Pancreas (tissue), 10 donors: Measurements from ENCODE around the gene POPDC3. TPM values are rescaled to one million over a fixed set of nuclear protein-coding genes. Genes with fewer than 3 reads are reported as not detected.

Experiments
- ATAC-seq, 4 donors: fragments of 200-7000 bp; cut with Tn5 transposase; one replicate each; pipeline versions ENCODE4 v1.8.0 to v1.9.1; 2020; ENCODE audit warnings: mild to moderate bottlenecking in 4 of 4, moderate library complexity in 4 of 4
- DNase-seq, 6 donors: peaks; one replicate each; pipeline ENCODE4 v3.0.0-alpha.2; 2020
- FAIRE-seq: peaks from 2 replicates; lab custom pipeline; 2012; peaks lifted over from hg19 to GRCh38; lab: Jason Lieb, UNC
- H3K27ac ChIP-seq, 4 donors: fragments of 200-600 bp; sonication (generic); 1 replicate in 3 of 4; 2 replicates in 1 of 4; pipeline versions ENCODE4 v1.5.0 to v1.8.0; 2020
- H3K27me3 ChIP-seq, 4 donors: fragments of 200-600 bp; one replicate each; pipeline ENCODE4 v1.8.0; 2021
- H3K36me3 ChIP-seq, 3 donors: fragments of 200-600 bp; sonication (generic) in 1 of 3; one replicate each; pipeline versions ENCODE4 v1.5.0 to v1.8.0; 2020 to 2021
- H3K4me1 ChIP-seq, 3 donors: fragments of 200-600 bp; one replicate each; pipeline ENCODE4 v1.8.0; 2021
- H3K4me3 ChIP-seq, 4 donors: fragments of 200-600 bp; sonication (generic) in 2 of 4; one replicate each; pipeline versions ENCODE4 v1.5.0 to v1.8.0; 2020 to 2021
- H3K9me3 ChIP-seq, 4 donors: fragments of 200-600 bp; one replicate each; pipeline ENCODE4 v1.8.0; 2021
- CTCF ChIP-seq, 4 donors: fragments of 200-600 bp; sonication (generic) in 3 of 4; IDR thresholded peaks; one replicate each; pipeline versions ENCODE4 v1.5.0 to v1.8.0; 2021; ENCODE audit warnings: antibody characterized with exemption in 4 of 4
- WGBS, 2 donors: extraction: QIAGEN DNeasy Blood & Tissue Kit; methylation state at CpG; one replicate each; pipeline ENCODE4 v1.1.7; 2013; 5-methylcytosine and 5-hydroxymethylcytosine counted together
- intact Hi-C, 3 donors: fragments of 100-400 bp; cut with DNase I; formaldehyde crosslinking; loops; one replicate each; pipeline versions ENCODE4 v1.11.1 to v1.14.2; 2022
- polyA plus RNA-seq, 2 donors: library from polyadenylated mRNA; stranded (reverse); fragments of 200-250 nt; gene quantifications; one replicate each; pipeline ENCODE4 v1.2.3, GENCODE V29; 2013
- total RNA-seq, 6 donors: library from RNA; stranded (reverse); fragmentation: NEBNext Ultra II Directional in 4 of 6; extraction: Animal tissue kit (Norgen Biotek cat#: 25700) in 4 of 6; gene quantifications; one replicate each; pipeline versions ENCODE4 v1.2.1 to v1.2.4, GENCODE V29; 2021 to 2023
- donor health status: healthy with polysubstance abuse.
- donor health status: DM: no; HTN: no; CAD: no; lungs with moderate emphysema.
- donor health status: DM: no; HTN: no; CAD: no.
- donor health status: control.
- donor health status: control.
- donor health status: Bipolar disorder and iron deficiency.
- donor health status: DM: yes; HTN: yes; CAD: no.
- donor health status: DM: no; HTN: no; CAD: no.
- donor health status: DM: no; HTN: no; CAD: no.
- donor health status: DM: yes; HTN: yes; CAD: no.

Gene POPDC3
- total and polyA plus RNA-seq, 8 donors, result 0.35 to 3.0 (median 0.75) TPM; not detected in 4

DNA sequence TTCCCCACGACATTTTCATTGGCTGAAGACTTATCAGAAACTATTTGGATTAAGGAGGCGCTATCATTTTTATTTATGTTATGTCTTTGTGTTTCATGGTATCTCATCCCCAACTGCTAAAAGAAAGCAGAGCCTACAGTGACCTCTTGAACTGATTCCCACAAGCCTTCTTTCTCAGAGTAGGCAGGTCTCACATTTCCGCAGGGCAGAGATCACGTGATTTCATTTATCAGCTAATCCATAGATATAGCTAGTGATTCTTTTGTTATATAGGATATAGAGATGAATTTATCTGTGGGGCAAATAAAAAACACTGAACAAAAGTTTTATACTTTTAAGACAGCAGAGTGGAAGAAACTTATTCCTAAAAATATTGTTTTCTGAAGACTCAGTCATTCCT is 25.0 kb upstream of the POPDC3 start:
- intact Hi-C loops, result no loop called here
- 56 to 61% methylated on average over 4 of the region's 4 CpGs for WGBS, 2 donors
- DNase-seq (no peak), FAIRE-seq (no peak), ATAC-seq (no peak)
- Histone ChIP-seq H3K4me3 (no peak overlapping the region), H3K36me3 (no peaks in the 10 kb centered on the region), H3K4me1 (no peaks in the 10 kb centered on the region), H3K27ac (no peak overlapping the region), H3K9me3 (no peaks in the 10 kb centered on the region), H3K27me3 (no peaks in the 10 kb centered on the region)
- TF ChIP-seq CTCF (IDR thresholded peaks at IDR 0.05), result no peak

DNA sequence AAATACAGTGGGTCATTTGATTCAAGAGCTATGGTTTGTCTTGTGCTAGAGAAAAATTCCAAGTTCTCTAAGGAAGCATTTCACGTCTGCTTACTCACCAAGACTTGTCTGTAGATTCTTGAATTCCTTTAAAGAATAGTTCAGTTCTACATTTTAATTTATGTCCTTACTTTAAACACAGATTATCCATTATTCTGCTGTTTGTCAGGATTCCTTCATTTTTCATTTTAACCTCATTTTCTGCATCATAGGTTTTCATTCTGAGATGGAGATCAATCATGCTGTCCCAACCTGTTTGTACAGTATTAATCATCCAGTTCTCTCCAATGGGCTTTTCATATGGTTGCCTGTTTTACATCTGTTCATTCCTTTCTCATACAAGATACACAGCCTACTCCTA is 24.5 kb upstream of the POPDC3 start:
- Histone ChIP-seq H3K4me1 (no peaks in the 10 kb centered on the region), H3K27me3 (no peaks in the 10 kb centered on the region), H3K36me3 (no peaks in the 10 kb centered on the region), H3K9me3 (no peaks in the 10 kb centered on the region), H3K4me3 (no peak overlapping the region), H3K27ac (no peak overlapping the region)
- FAIRE-seq (no peak), DNase-seq (no peak), ATAC-seq (no peak)
- intact Hi-C loops, result no loop called here
- WGBS, 2 donors, result 52 to 61% methylated on average over 1 of the region's 1 CpG
- TF ChIP-seq CTCF (IDR thresholded peaks at IDR 0.05), result no peak

DNA sequence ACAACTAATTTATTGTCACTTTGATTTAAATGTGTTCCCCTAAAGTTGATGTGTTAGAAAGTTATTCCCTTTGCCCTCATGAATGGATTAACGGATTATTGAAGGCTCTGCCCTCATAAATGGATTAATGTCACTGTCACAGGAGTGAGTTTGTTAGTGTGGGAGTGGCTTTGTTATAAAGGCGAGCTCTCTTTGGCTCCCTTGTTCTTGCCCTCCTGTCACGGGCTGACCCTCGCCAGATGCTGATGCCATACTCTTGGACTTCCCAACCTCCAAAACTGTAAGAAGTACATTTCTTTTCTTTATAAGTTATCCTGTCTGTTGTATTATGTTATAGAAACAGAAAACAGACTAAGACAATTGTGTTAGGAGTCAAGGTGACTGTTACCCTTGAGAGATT is 22.7 kb upstream of the POPDC3 start:
- FAIRE-seq (no peak), DNase-seq (no peak), ATAC-seq (no peak)
- Histone ChIP-seq H3K9me3 (no peaks in the 10 kb centered on the region), H3K27me3 (no peaks in the 10 kb centered on the region), H3K4me3 (no peak overlapping the region), H3K36me3 (no peaks in the 10 kb centered on the region), H3K27ac (no peak overlapping the region), H3K4me1 (no peaks in the 10 kb centered on the region)
- intact Hi-C loops, result no loop called here
- 63 to 65% methylated on average over 4 of the region's 4 CpGs for WGBS, 2 donors
- TF ChIP-seq CTCF (IDR thresholded peaks at IDR 0.05), result no peak

DNA sequence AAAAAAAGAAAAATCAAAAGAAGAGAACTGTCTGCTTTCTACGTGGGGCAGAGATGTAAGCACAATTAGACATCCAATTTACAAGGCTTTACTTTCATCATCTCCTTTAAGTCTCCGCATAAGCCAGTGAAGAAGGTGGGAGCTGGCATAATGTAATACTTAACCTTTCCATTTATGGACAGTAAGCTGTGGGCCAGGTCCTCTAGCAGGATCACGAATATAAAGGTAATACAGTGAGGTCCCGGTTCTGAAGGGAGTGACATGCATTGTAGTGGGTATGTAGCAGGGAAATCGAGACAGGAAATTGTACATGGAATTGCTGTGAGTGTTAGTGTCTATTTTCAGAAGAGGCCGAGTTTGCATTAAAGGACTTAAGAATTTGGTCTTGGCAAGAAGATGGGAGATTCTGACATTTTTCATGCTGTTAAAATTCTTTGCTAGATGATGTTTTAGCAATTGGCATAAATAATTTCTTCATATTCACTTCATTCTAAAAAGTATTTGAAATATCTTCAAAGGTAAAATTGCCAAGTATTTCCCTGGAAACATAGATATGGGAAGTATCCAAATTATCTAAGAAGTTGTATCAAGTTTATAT is 20.4 kb upstream of the POPDC3 start:
- no peak overlapping the region for H3K27ac ChIP-seq
- no peak overlapping the region for H3K4me3 ChIP-seq
- FAIRE-seq (no peak), ATAC-seq (no peak), DNase-seq (no peak)
- no peak for TF ChIP-seq CTCF (IDR thresholded peaks at IDR 0.05)
- no peaks in the 10 kb centered on the region for H3K27me3 ChIP-seq
- H3K36me3 ChIP-seq, result no peaks in the 10 kb centered on the region
- H3K4me1 ChIP-seq, result no peaks in the 10 kb centered on the region
- 64 to 75% methylated on average over 6 of the region's 6 CpGs for WGBS, 2 donors
- no peaks in the 10 kb centered on the region for H3K9me3 ChIP-seq
- intact Hi-C loops, result no loop called here

- ATAC-seq (no peak), FAIRE-seq (no peak), DNase-seq (no peak)
- intact Hi-C loops, result no loop called here
- Histone ChIP-seq H3K36me3 (no peaks in the 10 kb centered on the region), H3K4me3 (no peak overlapping the region), H3K4me1 (no peaks in the 10 kb centered on the region), H3K9me3 (no peaks in the 10 kb centered on the region), H3K27ac (no peak overlapping the region), H3K27me3 (no peaks in the 10 kb centered on the region)
- TF ChIP-seq CTCF (IDR thresholded peaks at IDR 0.05), result no peak
- WGBS, 2 donors, result 47 to 52% methylated on average over 6 of the region's 6 CpGs
Measured at GRCh38 chr6:105199711-105200110, 19.9 kb upstream of the POPDC3 start.
